Sigmoid colon (tissue), 7 donors: ENCODE data around the gene COX11. TPM values are rescaled to one million over a fixed set of nuclear protein-coding genes. Genes with fewer than 3 reads are reported as not detected.
A peak's percentile ranks its signal among the peaks of the same experiment; 100 is the strongest.

ENCODE experiments used
- DNase-seq: peaks from one replicate; pipeline ENCODE4 v3.0.0-alpha.2; 2019
- H3K27ac ChIP-seq, 4 donors: fragments of 200-600 bp; sonication (generic); one replicate each; pipeline ENCODE4 v1.5.1; 2016 to 2019; ENCODE audit warnings: mild to moderate bottlenecking in 1 of 4
- H3K27me3 ChIP-seq, 3 donors: fragments of 200-600 bp; sonication (generic); one replicate each; pipeline ENCODE4 v1.5.1; 2019; ENCODE audit warnings: mild to moderate bottlenecking in 1 of 3
- H3K36me3 ChIP-seq, 4 donors: fragments of 200-600 bp; sonication (generic); one replicate each; pipeline ENCODE4 v1.5.1; 2016 to 2019
- H3K4me1 ChIP-seq, 4 donors: fragments of 200-600 bp; sonication (generic); one replicate each; pipeline ENCODE4 v1.5.1; 2017 to 2019
- H3K4me3 ChIP-seq, 4 donors: fragments of 200-600 bp; sonication (generic); one replicate each; pipeline ENCODE4 v1.5.1; 2017 to 2019; ENCODE audit warnings: mild to moderate bottlenecking in 2 of 4, moderate library complexity in 1 of 4
- H3K9me3 ChIP-seq, 4 donors: fragments of 200-600 bp in 3 of 4; sonication (generic) in 3 of 4; one replicate each; pipeline versions ENCODE4 v1.5.1 to v1.6.1; 2013 to 2019
- CTCF ChIP-seq, 4 experiments: fragments of 450-650 bp in 3 of 4; fragments of 200-600 bp in 1 of 4; IDR thresholded peaks; one replicate each; pipeline ENCODE4 v1.5.1; 2016 to 2019; ENCODE audit warnings: antibody characterized with exemption in 4 of 4, mild to moderate bottlenecking in 3 of 4, moderate library complexity in 2 of 4
- EP300 ChIP-seq, 4 donors: sonication (generic); formaldehyde crosslinking; IDR thresholded peaks; one replicate each; pipeline ENCODE4 v1.6.1; 2017; ENCODE audit warnings: antibody characterized with exemption in 4 of 4
- POLR2A ChIP-seq, 2 donors: fragments of 450-650 bp; IDR thresholded peaks; one replicate each; pipeline ENCODE4 v1.6.1; 2016; ENCODE audit warnings: antibody characterized with exemption in 2 of 2, mild to moderate bottlenecking in 2 of 2, moderate library complexity in 2 of 2
- POLR2AphosphoS5 ChIP-seq, 4 donors: sonication (generic); formaldehyde crosslinking; IDR thresholded peaks; one replicate each; pipeline ENCODE4 v1.6.1; 2017; ENCODE audit warnings: antibody characterized with exemption in 4 of 4
- WGBS, 2 donors: extraction: QIAGEN DNeasy Blood & Tissue Kit; methylation state at CpG; one replicate each; pipeline ENCODE4 v1.1.7; 2013; 5-methylcytosine and 5-hydroxymethylcytosine counted together
- intact Hi-C: fragments of 100-400 bp; cut with DNase I; formaldehyde crosslinking; loops from one replicate; pipeline ENCODE4 v1.15.1; 2023
- polyA plus RNA-seq, 3 donors: library from polyadenylated mRNA; stranded (reverse); fragments of 200-250 nt; gene quantifications; one replicate each; pipeline ENCODE4 v1.2.3, GENCODE V29; 2013
- total RNA-seq, 4 donors: library from RNA; depleted of rRNA; stranded (reverse); fragments of >200 nt; gene quantifications; one replicate each; pipeline ENCODE4 v1.1.0, GENCODE V29; 2016
- donor health status: healthy with polysubstance abuse.
- donor health status: Bipolar disorder and iron deficiency.
- donor health status: healthy.

The COX11 gene
- total and polyA plus RNA-seq, 7 donors = 20.4 to 96.3 (median 43.0) TPM

GRCh38 chr17:54971147-54971546 lies 2.7 kb upstream of the COX11 start:
- Histone ChIP-seq H3K9me3 (no peaks in the 10 kb centered on the region), H3K36me3 (no peaks in the 10 kb centered on the region), H3K4me1 (peaks cover 0 to 30% (median 26%) of the 10 kb centered on the region in 4 donors), H3K4me3 (no peak overlapping the region), H3K27ac (no peak overlapping the region), H3K27me3 (no peaks in the 10 kb centered on the region)
- intact Hi-C loops = no loop called here
- TF ChIP-seq EP300 (IDR thresholded peaks at IDR 0.05) (no peak), CTCF (IDR thresholded peaks at IDR 0.05) (no peak), POLR2AphosphoS5 (IDR thresholded peaks at IDR 0.05) (no peak), POLR2A (IDR thresholded peaks at IDR 0.05) (no peak)
- no peak for DNase-seq

GRCh38 chr17:54969658-54970572 lies 1.5 kb upstream of the COX11 start:
- Histone ChIP-seq H3K27me3 (no peaks in the 10 kb centered on the region), H3K9me3 (no peaks in the 10 kb centered on the region), H3K36me3 (peaks cover 0 to 5% (median 0%) of the 10 kb centered on the region in 4 donors), H3K27ac (peak overlapping the region; percentile 86 to 94 (median 91)), H3K4me1 (peaks cover 0 to 30% (median 26%) of the 10 kb centered on the region in 4 donors), H3K4me3 (peak overlapping the region; percentile 84 to 95 (median 89))
- TF ChIP-seq CTCF (IDR thresholded peaks at IDR 0.05) = no peak
- TF ChIP-seq POLR2A (IDR thresholded peaks at IDR 0.05) = no peak
- no peak for TF ChIP-seq POLR2AphosphoS5 (IDR thresholded peaks at IDR 0.05)
- TF ChIP-seq EP300 (IDR thresholded peaks at IDR 0.05) = no peak
- WGBS, 2 donors = 12 to 45% methylated on average over 7 of the region's 7 CpGs
- intact Hi-C loops = loop anchor here (2.0 to 5.0 kb wide), 2 partner anchors 69 to 542 kb away; partner anchors contain the start of genes SMIM36 and TOM1L1
- DNase-seq = no peak

GRCh38 chr17:54968988-54969332 lies 506 bp upstream of the COX11 start:
- peak; percentile 70 for DNase-seq
- Histone ChIP-seq H3K9me3 (no peaks in the 10 kb centered on the region), H3K36me3 (peaks cover 0 to 15% (median 2%) of the 10 kb centered on the region in 4 donors), H3K27me3 (no peaks in the 10 kb centered on the region), H3K4me3 (peak overlapping the region; percentile 84 to 95 (median 89)), H3K4me1 (peaks cover 0 to 30% (median 26%) of the 10 kb centered on the region in 4 donors), H3K27ac (peak overlapping the region; percentile 86 to 94 (median 91))
- TF ChIP-seq POLR2A (IDR thresholded peaks at IDR 0.05) (no peak), POLR2AphosphoS5 (IDR thresholded peaks at IDR 0.05) (peak in 1 of 4 donors; percentile 6), EP300 (IDR thresholded peaks at IDR 0.05) (no peak), CTCF (IDR thresholded peaks at IDR 0.05) (no peak)
- 0% methylated on average over 13 of the region's 13 CpGs for WGBS, 2 donors
- intact Hi-C loops = loop anchor here (2.0 to 5.0 kb wide), 2 partner anchors 68 to 543 kb away; partner anchors contain the start of genes SMIM36 and TOM1L1

GRCh38 chr17:54967621-54968261 lies 713 bp downstream of the COX11 start:
- H3K4me3 ChIP-seq = peak overlapping the region; percentile 84 to 95 (median 89)
- H3K27ac ChIP-seq = peak overlapping the region; percentile 86 to 94 (median 91)
- no peak for TF ChIP-seq EP300 (IDR thresholded peaks at IDR 0.05)
- TF ChIP-seq CTCF (IDR thresholded peaks at IDR 0.05) = peak in 1 of 4 experiments; percentile 25
- TF ChIP-seq POLR2AphosphoS5 (IDR thresholded peaks at IDR 0.05) = no peak
- TF ChIP-seq POLR2A (IDR thresholded peaks at IDR 0.05) = no peak
- H3K36me3 ChIP-seq = peaks cover 4 to 27% (median 12%) of the 10 kb centered on the region in 4 donors
- no peaks in the 10 kb centered on the region for H3K27me3 ChIP-seq
- intact Hi-C loops = loop anchor here (2.0 to 5.0 kb wide), 2 partner anchors 67 to 545 kb away; partner anchors contain the start of genes SMIM36 and TOM1L1
- 0 to 1% methylated on average over 21 of the region's 21 CpGs for WGBS, 2 donors
- peaks cover 0 to 30% (median 26%) of the 10 kb centered on the region in 4 donors for H3K4me1 ChIP-seq
- DNase-seq = no peak
- no peaks in the 10 kb centered on the region for H3K9me3 ChIP-seq
